HG03457 (cell line): ENCODE measurements around the gene EIF3C.
"Not testable (repeated sequence)": the region's sequence is repeated elsewhere in the genome, so short reads cannot be mapped to it uniquely, and the experiment has no call there.

ENCODE experiments used
- ATAC-seq: cut with Tn5 transposase; IDR thresholded peaks from one replicate; pipeline ENCODE4 v1.9.1; 2021; ENCODE audit warnings: moderate number of reproducible peaks; ENCODE audit not compliant: unreplicated experiment

Gene EIF3C, protein sequence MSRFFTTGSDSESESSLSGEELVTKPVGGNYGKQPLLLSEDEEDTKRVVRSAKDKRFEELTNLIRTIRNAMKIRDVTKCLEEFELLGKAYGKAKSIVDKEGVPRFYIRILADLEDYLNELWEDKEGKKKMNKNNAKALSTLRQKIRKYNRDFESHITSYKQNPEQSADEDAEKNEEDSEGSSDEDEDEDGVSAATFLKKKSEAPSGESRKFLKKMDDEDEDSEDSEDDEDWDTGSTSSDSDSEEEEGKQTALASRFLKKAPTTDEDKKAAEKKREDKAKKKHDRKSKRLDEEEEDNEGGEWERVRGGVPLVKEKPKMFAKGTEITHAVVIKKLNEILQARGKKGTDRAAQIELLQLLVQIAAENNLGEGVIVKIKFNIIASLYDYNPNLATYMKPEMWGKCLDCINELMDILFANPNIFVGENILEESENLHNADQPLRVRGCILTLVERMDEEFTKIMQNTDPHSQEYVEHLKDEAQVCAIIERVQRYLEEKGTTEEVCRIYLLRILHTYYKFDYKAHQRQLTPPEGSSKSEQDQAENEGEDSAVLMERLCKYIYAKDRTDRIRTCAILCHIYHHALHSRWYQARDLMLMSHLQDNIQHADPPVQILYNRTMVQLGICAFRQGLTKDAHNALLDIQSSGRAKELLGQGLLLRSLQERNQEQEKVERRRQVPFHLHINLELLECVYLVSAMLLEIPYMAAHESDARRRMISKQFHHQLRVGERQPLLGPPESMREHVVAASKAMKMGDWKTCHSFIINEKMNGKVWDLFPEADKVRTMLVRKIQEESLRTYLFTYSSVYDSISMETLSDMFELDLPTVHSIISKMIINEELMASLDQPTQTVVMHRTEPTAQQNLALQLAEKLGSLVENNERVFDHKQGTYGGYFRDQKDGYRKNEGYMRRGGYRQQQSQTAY

GRCh38 chr16:28711220-28712083, at the start of gene EIF3C:
EIF3C (plus strand) TSS chr16:28711464; CDS start chr16:28711687, 223 bp downstream.
- ATAC-seq: peak; percentile 74

DNA sequence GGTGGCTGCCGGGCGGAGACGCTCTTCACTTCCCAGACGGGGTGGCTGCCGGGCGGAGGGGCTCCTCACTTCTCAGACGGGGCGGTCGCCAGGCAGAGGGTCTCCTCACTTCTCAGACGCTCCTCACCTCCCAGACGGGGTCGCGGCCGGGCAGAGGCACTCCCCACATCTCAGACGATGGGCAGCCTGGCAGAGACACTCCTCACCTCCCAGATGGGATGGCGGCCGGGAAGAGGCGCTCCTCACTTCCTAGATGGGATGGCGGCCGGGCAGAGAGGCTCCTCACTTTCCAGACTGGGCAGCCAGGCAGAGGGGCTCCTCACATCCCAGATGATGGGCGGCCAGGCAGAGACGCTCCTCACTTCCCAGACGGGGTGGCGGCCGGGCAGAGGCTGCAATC, 45.0 kb upstream of the EIF3C start:
- not testable (repeated sequence) for ATAC-seq

DNA sequence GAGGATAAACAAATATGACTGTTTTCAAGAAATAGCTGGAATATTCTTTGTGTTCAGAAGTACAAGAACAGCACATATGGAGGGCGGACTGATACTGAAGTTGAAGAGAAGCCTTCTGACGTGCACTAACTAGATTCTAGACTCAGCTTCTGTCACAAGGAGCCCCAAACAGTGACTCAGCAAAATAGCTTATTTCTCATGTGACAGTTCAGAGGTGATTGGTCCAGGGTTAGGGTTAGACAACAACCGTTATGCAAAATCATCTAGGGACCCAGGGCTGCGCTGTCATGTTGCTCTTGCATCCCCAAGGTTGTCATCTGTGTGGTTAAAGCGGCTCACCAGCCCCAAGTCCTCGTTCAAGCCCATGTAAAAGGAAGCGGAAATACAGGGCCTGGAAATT, 43.8 kb upstream of the EIF3C start:
- ATAC-seq: not testable (repeated sequence)

DNA sequence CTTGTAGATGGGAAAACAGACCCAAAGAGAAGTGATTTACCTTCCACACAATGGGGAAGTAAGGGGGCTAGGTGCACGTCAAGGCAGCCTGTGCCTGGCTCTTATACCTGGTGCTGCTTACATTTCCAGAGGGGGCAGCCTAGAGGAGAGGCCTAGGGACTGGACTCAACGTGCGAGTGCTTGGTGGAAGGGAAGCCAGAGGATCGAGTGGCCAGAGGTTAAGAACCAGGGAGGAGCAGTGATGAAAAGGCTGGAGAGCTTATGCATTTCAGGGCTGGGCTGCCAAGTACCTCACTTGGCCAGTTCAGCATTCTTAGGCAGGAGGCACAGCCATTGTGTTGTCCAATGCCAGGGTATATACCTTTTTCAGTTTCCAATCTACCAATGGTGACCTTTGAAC, 43.1 kb upstream of the EIF3C start:
- ATAC-seq: not testable (repeated sequence)

- not testable (repeated sequence) for ATAC-seq
These were observed 22.8 kb upstream of the EIF3C start for GRCh38 chr16:28688327-28688952.

DNA sequence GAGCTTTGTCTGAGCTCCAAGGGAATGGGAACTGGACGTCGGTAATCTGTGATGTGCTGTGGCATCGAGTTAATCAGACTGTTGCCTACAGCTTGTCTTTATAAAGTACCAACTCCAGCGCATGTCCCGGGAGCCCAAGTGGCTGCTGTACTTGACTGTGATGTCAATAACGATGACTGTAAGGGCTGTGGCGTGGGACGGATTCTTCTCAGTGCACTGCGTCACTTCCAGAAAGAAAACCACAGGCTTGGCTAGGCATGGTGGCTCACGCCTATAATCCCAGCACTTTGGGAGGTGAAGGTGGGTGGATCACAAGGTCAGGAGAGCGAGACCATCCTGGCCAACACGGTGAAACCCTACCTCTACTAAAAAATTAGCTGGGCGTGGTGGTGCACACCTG, 21.8 kb upstream of the EIF3C start:
- not testable (repeated sequence) for ATAC-seq

DNA sequence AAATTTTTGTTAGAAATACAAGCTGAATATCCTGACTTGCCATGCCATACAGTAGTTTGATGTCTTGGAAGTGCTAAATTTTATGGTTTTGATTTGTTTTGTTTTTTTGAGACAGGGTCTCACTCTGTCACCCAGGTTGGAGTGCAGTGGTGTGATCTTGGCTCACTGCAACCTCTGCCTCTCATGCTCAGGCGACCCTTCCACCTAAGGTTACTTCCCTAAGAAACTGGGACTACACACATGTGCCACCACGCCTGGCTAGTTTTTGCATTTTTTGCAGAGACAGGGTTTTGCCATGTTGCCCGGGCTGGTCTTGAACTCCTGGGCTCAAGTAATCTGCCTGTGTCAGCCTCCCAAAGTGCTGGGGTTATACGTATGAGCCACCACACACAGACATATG, 19.5 kb upstream of the EIF3C start:
- ATAC-seq: not testable (repeated sequence)

DNA sequence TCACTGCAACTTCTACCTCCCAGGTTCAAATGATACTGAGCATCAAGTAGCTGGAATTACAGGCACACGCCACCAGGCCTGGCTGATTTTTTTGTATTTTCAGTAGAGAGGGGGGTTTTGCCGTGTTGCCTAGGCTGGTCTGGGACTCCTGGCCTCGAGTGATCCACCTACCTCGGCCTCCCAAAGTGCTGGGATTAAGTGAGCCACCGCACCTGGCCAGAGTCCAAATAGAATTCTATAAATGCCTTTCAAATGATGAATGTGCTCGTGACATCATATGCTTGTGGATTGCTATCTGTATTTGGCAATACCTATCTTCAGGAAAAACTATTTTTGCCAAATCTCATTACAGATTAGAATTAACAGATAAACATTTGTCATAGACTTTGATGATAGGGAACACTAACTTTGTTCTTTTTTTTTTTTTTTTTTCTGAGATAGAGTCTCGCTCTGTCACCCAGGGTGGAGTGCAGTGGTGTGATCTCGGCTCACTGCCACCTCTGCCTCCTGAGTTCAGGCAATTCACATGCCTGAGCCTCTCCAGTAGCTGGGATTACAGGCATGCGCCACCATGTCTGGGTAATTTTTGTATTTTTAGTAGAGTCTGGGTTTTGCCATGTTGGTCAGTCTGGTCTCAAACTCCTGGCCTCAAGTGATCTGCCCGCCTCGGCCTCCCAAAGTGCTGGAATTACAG, 17.9 kb upstream of the EIF3C start:
- ATAC-seq: not testable (repeated sequence)

DNA sequence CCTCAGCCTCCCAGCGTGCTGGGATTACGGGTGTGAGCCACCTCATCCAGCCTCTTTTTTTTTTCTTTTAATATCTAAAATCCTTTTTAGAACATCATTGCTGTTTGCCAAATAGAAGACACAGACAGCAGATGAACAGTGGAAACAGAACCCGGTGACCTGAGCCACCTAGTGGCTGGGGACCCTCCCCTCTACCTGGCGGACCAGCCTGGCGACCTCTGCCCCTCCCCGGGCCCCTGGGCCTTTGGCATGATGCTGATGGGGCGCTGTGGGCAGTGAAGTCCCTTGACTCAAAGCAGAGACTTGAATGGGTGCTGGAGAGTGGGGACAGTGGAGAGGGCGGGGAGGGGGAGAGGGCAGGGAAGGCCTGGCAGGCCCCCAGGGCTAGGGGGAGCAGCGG, 11.5 kb upstream of the EIF3C start:
- ATAC-seq: not testable (repeated sequence)

- ATAC-seq: not testable (repeated sequence)
These were observed 10.9 kb upstream of the EIF3C start for GRCh38 chr16:28700349-28700748.

- ATAC-seq: not testable (repeated sequence)
These were observed 9.9 kb upstream of the EIF3C start for GRCh38 chr16:28701384-28701783.

- not testable (repeated sequence) for ATAC-seq
These were observed 7.0 kb upstream of the EIF3C start for GRCh38 chr16:28704246-28704645.

DNA sequence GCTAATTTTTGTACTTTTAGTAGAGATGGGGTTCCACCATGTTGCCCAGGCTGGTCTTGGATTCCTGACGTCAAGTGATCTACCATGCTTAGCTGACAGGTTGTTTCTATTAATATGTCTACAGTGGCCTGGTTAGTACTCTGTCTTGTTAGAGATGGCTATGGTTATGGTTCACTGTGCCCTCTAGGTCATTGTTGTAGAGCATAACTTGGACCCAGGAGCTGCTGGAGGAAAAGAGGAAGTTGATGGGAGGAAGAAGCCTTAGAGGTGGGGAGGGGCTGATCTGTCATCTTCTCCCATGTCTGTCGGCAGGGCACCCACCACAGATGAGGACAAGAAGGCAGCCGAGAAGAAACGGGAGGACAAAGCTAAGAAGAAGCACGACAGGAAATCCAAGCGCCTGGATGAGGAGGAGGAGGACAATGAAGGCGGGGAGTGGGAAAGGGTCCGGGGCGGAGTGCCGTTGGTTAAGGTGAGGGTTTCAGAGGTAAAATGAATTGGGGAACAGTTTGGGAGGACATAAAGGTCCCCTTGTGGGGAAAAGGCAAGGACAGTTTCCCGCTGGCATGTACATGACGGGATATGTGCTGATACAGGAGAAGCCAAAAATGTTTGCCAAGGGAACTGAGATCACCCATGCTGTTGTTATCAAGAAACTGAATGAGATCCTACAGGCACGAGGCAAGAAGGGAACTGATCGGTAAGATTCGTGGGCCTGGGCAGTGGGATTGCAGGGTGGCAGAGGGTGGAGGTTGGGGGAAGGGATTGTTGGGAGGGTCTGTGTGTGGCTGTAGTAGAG, 11.8 kb downstream of the EIF3C start:
- ATAC-seq: not testable (repeated sequence)

DNA sequence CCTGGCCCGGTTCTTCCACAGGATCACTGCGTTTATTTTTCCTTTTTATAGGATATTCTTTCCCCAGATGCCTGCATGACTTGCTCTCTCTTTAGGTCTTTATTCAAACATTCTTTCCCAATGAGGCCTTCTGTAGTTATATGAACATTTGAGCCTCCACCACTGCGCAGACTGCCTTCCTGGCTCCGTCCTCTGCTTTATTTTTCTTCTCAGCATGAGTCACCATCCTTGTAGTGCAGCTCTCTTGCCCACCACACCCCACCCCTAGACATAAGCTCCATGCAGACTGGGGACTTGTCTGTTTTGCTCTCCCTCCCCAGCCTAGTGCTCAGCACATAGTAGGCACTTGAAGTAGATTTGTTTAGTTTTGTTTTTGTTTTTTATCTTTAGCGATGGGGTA, 20.0 kb downstream of the EIF3C start:
- ATAC-seq: not testable (repeated sequence)

GRCh38 chr16:28732455-28733124, 21.3 kb downstream of the EIF3C start:
- ATAC-seq: not testable (repeated sequence)

- ATAC-seq: not testable (repeated sequence)
These were observed 28.5 kb downstream of the EIF3C start for GRCh38 chr16:28739787-28740186.

DNA sequence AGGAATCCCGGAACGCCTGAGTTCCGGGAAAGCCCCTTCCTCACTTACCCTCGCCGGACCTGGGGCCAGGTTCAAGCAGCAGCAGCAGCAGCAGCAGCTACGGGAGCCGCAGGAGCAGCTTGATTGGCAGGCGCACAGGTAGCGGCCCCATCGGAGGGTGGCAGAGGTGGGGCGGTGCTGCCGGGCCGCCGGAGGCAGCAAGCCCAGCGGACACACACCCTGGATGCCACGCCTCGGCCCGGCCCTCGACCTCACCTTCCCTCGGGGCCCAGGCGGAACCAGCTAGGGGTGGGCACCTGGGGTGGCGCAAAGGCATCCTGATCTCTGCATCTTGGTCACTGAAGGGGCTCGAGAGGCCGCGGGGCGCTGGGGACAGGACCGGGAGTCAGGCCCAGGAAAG, 29.4 kb downstream of the EIF3C start:
- not testable (repeated sequence) for ATAC-seq

DNA sequence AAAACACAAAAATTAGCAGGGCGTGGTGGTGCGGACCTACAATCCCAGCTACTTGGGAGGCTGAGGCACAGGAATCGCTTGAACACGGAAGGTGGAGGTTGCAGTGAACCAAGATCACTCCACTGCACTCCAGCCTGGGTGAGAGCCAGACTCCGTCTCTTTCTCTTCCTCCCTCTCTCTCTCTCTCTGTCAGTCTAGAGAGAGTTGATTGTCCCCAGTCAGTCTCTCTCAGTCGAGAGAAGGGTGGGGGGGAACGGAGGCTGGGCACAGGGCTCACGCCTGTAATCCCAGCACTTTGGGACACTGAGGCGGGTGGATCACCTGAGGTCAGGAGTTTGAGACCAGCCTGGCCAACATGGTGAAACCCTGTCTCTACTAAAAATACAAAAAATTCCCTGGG, 30.0 kb downstream of the EIF3C start:
- not testable (repeated sequence) for ATAC-seq
